B cell (primary cell): Measurements from ENCODE around the gene TNXB. TPM values are rescaled to one million over a fixed set of nuclear protein-coding genes. Genes with fewer than 3 reads are reported as not detected.

Source experiments
- ATAC-seq: fragments of 200-7000 bp; cut with Tn5 transposase; one replicate; pipeline ENCODE4 v1.10.0; 2021; ENCODE audit warnings: low read depth, mild to moderate bottlenecking, moderate number of reproducible peaks, moderate library complexity
- CTCF ChIA-PET: fragments of 350-600 bp; sonication (Branson Sonifier 250); formaldehyde crosslinking; loops from one replicate; lab custom pipeline; 2021; ENCODE audit warnings: antibody characterized with exemption, inconsistent platforms; lab: Charles Lee
- POLR2A ChIA-PET: fragments of 350-600 bp; sonication (Branson Sonifier 250); formaldehyde crosslinking; loops from one replicate; lab custom pipeline; 2021; ENCODE audit warnings: antibody characterized with exemption; lab: Charles Lee
- DNase-seq: peaks from one replicate; pipeline ENCODE4 v3.0.0; 2013
- H2AFZ ChIP-seq: 2 replicates; pipeline ENCODE4 v1.6.1; 2012; ENCODE audit warnings: mild to moderate bottlenecking, low read depth, low read length; ENCODE audit not compliant: insufficient read depth, poor library complexity, severe bottlenecking
- H3K27ac ChIP-seq, 2 donors: 1 replicate in 1 of 2; 2 replicates in 1 of 2; pipeline ENCODE4 v1.5.1; 2012 to 2013; ENCODE audit warnings: low read length in 2 of 2, mild to moderate bottlenecking in 2 of 2, moderate library complexity in 1 of 2
- H3K27me3 ChIP-seq, 4 experiments: fragments of 200-600 bp in 1 of 4; sonication (generic) in 1 of 4; replicated peaks in 1 of 4; 1 replicate in 2 of 4; 2 replicates in 2 of 4; pipeline versions ENCODE4 v1.6.1 to v1.7.0; 2013 to 2016; ENCODE audit warnings: low read length in 3 of 4, mild to moderate bottlenecking in 2 of 4, mixed read lengths in 1 of 4, moderate library complexity in 1 of 4; ENCODE audit not compliant: insufficient read depth in 4 of 4, control insufficient read depth in 3 of 4; ENCODE audit errors: control extremely low read depth in 1 of 4
- H3K36me3 ChIP-seq, 2 experiments: replicated peaks in 1 of 2; 1 replicate in 1 of 2; 2 replicates in 1 of 2; pipeline versions ENCODE4 v1.6.1 to v1.7.1; 2013; ENCODE audit warnings: low read length in 1 of 2; ENCODE audit not compliant: insufficient read depth in 2 of 2, control insufficient read depth in 1 of 2; ENCODE audit errors: control extremely low read depth in 1 of 2, extremely low read depth in 1 of 2
- H3K4me1 ChIP-seq, 2 donors: fragments of 200-600 bp in 1 of 2; sonication (generic) in 1 of 2; 1 replicate in 1 of 2; 2 replicates in 1 of 2; pipeline versions ENCODE4 v1.5.1 to v1.6.1; 2013 to 2017; ENCODE audit warnings: low read length in 2 of 2; ENCODE audit not compliant: control insufficient read depth in 2 of 2, insufficient read depth in 2 of 2
- H3K4me2 ChIP-seq: replicated peaks from 2 replicates; pipeline ENCODE3; 2012; ENCODE audit warnings: mild to moderate bottlenecking, low read depth, low read length; ENCODE audit not compliant: poor library complexity, severe bottlenecking
- H3K4me3 ChIP-seq, 5 experiments: fragments of 200-600 bp in 1 of 5; sonication (generic) in 1 of 5; 1 replicate in 3 of 5; 2 replicates in 2 of 5; pipeline versions ENCODE4 v1.5.1 to v1.7.0; 2011 to 2016; ENCODE audit warnings: low read length in 4 of 5, mild to moderate bottlenecking in 4 of 5, low read depth in 2 of 5, control low read depth in 1 of 5, moderate library complexity in 1 of 5; ENCODE audit not compliant: insufficient read depth in 1 of 5; ENCODE audit errors: control extremely low read depth in 1 of 5, extremely low read depth in 1 of 5
- H3K79me2 ChIP-seq: fragments of 200-600 bp; sonication (generic); one replicate; pipeline ENCODE4 v1.6.0; 2016; ENCODE audit warnings: low read length; ENCODE audit not compliant: control insufficient read depth, insufficient read depth
- H3K9ac ChIP-seq: fragments of 200-600 bp; sonication (generic); 2 replicates; pipeline ENCODE4 v1.6.1; 2017; ENCODE audit warnings: mild to moderate bottlenecking, low read length, moderate library complexity
- H3K9me3 ChIP-seq, 3 donors: one replicate each; pipeline versions ENCODE4 v1.6.1 to v1.7.1; 2013; ENCODE audit warnings: low read length in 2 of 3; ENCODE audit not compliant: control insufficient read depth in 2 of 3, insufficient read depth in 1 of 3; ENCODE audit errors: control extremely low read depth in 1 of 3
- H4K20me1 ChIP-seq: 2 replicates; pipeline ENCODE4 v1.6.0; 2012; ENCODE audit warnings: mild to moderate bottlenecking, low read length; ENCODE audit not compliant: insufficient read depth, control insufficient read depth, poor library complexity, severe bottlenecking
- H3K27ac Mint-ChIP-seq: one replicate; pipeline ENCODE4 v1.8.0; 2021; ENCODE audit warnings: mixed read lengths
- H3K27me3 Mint-ChIP-seq: one replicate; pipeline ENCODE4 v1.8.0; 2021; ENCODE audit warnings: mixed read lengths
- H3K4me1 Mint-ChIP-seq: one replicate; pipeline ENCODE4 v1.8.0; 2021; ENCODE audit warnings: mixed read lengths
- H3K4me3 Mint-ChIP-seq: one replicate; pipeline ENCODE4 v1.8.0; 2021; ENCODE audit warnings: mixed read lengths
- H3K9me3 Mint-ChIP-seq: one replicate; pipeline ENCODE4 v1.8.0; 2022; ENCODE audit warnings: mixed read lengths; ENCODE audit not compliant: insufficient read depth
- EZH2 ChIP-seq: IDR thresholded peaks from 2 replicates; pipeline ENCODE4 v1.6.1; 2012; ENCODE audit warnings: borderline replicate concordance, low read depth, mild to moderate bottlenecking, moderate library complexity, low read length; ENCODE audit not compliant: insufficient read depth, poor library complexity, severe bottlenecking
- WGBS: methylation state at CpG from one replicate; pipeline ENCODE4 v1.1.5; 2013; ENCODE audit warnings: missing lambda C conversion rate; ENCODE audit not compliant: insufficient coverage; 5-methylcytosine and 5-hydroxymethylcytosine counted together
- intact Hi-C: fragments of 100-400 bp; cut with micrococcal nuclease; formaldehyde crosslinking; loops from one replicate; pipeline ENCODE4 v1.10.0; 2022
- polyA plus RNA-seq: library from polyadenylated mRNA; depleted of rRNA; stranded (reverse); fragments of >200 nt; gene quantifications from 2 replicates; pipeline ENCODE4 v1.2.3, GENCODE V29; 2012
- total RNA-seq, 2 donors: library from RNA; stranded (reverse); fragments of 120-200 nt in 1 of 2; gene quantifications; 1 replicate in 1 of 2; 2 replicates in 1 of 2; pipeline versions ENCODE4 v1.2.3 to v1.2.4, GENCODE V29; 2013 to 2022
- TF ChIP-seq, protein P1 (sequence below): fragments of 200-600 bp; IDR thresholded peaks from one replicate; pipeline ENCODE4 v1.8.0; 2022; ENCODE audit warnings: antibody characterized with exemption, mild to moderate bottlenecking

Gene TNXB
- total and polyA plus RNA-seq, 2 donors (not counting 1 experiment from before 2014, with no cell fraction given) = 1.4 to 19.0 TPM

DNA sequence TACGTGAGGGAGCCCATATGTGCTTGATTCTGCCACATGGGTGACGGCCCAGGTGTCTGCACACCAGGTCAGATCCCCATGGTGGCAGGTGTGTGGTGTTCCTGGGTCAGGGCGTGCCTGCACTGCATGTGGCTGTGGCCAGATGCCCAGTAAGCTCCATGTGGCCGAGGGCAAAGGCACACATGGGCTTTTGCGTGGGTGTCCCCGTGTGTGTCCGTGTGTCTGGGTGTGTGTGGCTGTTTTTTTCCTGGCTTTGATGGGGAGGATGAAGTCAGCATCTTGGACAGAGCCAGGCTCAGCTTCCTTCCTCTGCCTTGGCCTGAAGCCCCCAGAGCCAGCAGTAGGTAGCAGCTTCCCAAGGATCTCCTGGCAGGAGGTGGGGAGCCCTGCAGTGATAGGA, 1.5 kb upstream of the TNXB start:
- Histone ChIP-seq H3K4me3 (no peak overlapping the region), H4K20me1 (no peaks in the 10 kb centered on the region), H3K36me3 (peaks cover 0 to 7% of the 10 kb centered on the region in 2 experiments), H3K4me1 (peaks cover 13 to 15% of the 10 kb centered on the region in 2 donors), H3K27ac (no peak overlapping the region), H2AFZ (no peak overlapping the region), H3K9ac (no peak overlapping the region), H3K79me2 (no peaks in the 10 kb centered on the region), H3K9me3 (no peaks in the 10 kb centered on the region), H3K4me2 (no peak overlapping the region), H3K27me3 (peaks cover 0 to 28% (median 8%) of the 10 kb centered on the region in 4 experiments)
- ChIA-PET CTCF (no interaction called here), POLR2A (no interaction called here)
- no peaks in the 10 kb centered on the region for H3K9me3 Mint-ChIP-seq
- WGBS = 90% methylated on average over 7 of the region's 7 CpGs
- no peak for ATAC-seq
- peaks cover 23% of the 10 kb centered on the region for H3K27me3 Mint-ChIP-seq
- no peak for TF ChIP-seq EZH2
- TF ChIP-seq, protein P1, sequence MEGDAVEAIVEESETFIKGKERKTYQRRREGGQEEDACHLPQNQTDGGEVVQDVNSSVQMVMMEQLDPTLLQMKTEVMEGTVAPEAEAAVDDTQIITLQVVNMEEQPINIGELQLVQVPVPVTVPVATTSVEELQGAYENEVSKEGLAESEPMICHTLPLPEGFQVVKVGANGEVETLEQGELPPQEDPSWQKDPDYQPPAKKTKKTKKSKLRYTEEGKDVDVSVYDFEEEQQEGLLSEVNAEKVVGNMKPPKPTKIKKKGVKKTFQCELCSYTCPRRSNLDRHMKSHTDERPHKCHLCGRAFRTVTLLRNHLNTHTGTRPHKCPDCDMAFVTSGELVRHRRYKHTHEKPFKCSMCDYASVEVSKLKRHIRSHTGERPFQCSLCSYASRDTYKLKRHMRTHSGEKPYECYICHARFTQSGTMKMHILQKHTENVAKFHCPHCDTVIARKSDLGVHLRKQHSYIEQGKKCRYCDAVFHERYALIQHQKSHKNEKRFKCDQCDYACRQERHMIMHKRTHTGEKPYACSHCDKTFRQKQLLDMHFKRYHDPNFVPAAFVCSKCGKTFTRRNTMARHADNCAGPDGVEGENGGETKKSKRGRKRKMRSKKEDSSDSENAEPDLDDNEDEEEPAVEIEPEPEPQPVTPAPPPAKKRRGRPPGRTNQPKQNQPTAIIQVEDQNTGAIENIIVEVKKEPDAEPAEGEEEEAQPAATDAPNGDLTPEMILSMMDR = no peak
- DNase-seq = no peak
- H3K4me1 Mint-ChIP-seq = peaks cover 11% of the 10 kb centered on the region
- intact Hi-C loops = no loop called here
- no peak overlapping the region for H3K4me3 Mint-ChIP-seq
- H3K27ac Mint-ChIP-seq = no peak overlapping the region

DNA sequence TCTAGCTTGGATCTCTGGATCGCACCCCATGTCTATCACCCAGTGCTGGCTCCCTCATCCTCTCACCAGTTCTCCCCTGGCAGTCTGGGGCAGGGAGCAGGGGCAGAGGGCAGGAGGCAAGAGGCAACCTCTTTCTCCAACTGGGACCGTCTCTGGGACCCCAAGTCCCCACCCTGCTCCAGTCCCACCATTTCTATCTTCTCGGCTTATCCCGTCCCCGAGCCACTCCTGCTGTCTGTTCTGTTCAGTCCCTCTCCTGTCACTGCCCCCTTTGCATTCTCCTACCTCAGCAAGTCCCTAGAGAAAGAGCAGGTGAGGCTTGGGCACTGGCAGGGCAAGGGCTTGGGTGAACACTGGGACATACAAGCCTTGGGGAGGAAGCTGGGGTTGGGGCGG, 625 bp upstream of the TNXB start:
- H3K27ac Mint-ChIP-seq = peak overlapping the region; percentile 20

More for the DNA sequence above, 625 bp upstream of the TNXB start:
- ChIA-PET POLR2A (interaction anchor here (0.6 kb wide), 1 partner anchor 1988 kb away, joined by 3 read pairs; no protein-coding TSS in a partner anchor), CTCF (interaction anchor here (0.7 kb wide), 1 partner anchor 62 kb away, joined by 4 read pairs; no protein-coding TSS in a partner anchor)
- ATAC-seq (no peak), DNase-seq (no peak)
- Histone ChIP-seq H3K4me3 (no peak overlapping the region), H3K36me3 (peaks cover 0 to 3% of the 10 kb centered on the region in 2 experiments), H3K4me2 (no peak overlapping the region), H4K20me1 (no peaks in the 10 kb centered on the region), H3K27ac (no peak overlapping the region), H3K79me2 (no peaks in the 10 kb centered on the region), H3K9me3 (no peaks in the 10 kb centered on the region), H3K9ac (no peak overlapping the region), H3K27me3 (peaks cover 0 to 34% (median 10%) of the 10 kb centered on the region in 4 experiments), H3K4me1 (peaks cover 13 to 15% of the 10 kb centered on the region in 2 donors), H2AFZ (no peak overlapping the region)
- WGBS = 82% methylated on average over 6 of the region's 6 CpGs
- Mint-ChIP-seq H3K4me1 (peaks cover 11% of the 10 kb centered on the region), H3K9me3 (no peaks in the 10 kb centered on the region), H3K4me3 (no peak overlapping the region), H3K27me3 (peaks cover 30% of the 10 kb centered on the region)
- intact Hi-C loops = no loop called here
- TF ChIP-seq, protein P1 = no peak
- no peak for TF ChIP-seq EZH2
